K562 (cell line): Measurements from ENCODE around the gene CYP2C9. TPM values are rescaled to one million over a fixed set of nuclear protein-coding genes. Genes with fewer than 3 reads are reported as not detected.

Experiments
- ATAC-seq: fragments of 200-7000 bp; cut with Tn5 transposase; 3 replicates; pipeline ENCODE4 v1.9.1; 2020; ENCODE audit warnings: moderate library complexity
- BruUV-seq: library from RNA; stranded (reverse); fragments of 400-500 nt; replicated peaks from 2 replicates; lab custom pipeline; 2021; lab: Mats Ljungman, UMichigan
- CTCF ChIA-PET: fragments of 300-600 bp; formaldehyde crosslinking; extraction: SDS; loops from one replicate; lab custom pipeline; 2021; ENCODE audit warnings: low intra/inter-chr PET ratio; lab: Yijun Ruan, JAX
- POLR2A ChIA-PET: fragments of 300-600, 350-650 bp; sonication (Branson Sonifier 250); formaldehyde crosslinking; extraction: SDS; loops from one replicate; lab custom pipeline; 2021; ENCODE audit warnings: antibody characterized with exemption, inconsistent platforms; lab: Yijun Ruan, JAX
- DNase-seq, 4 experiments: peaks; one replicate each; pipeline versions ENCODE4 v3.0.0 to v3.0.0-alpha.2; 2011 to 2018; ENCODE audit warnings: low spot score in 3 of 4, mixed read lengths in 3 of 4; ENCODE audit errors: extremely low read depth in 1 of 4
- FAIRE-seq: peaks from 2 replicates; lab custom pipeline; 2011; peaks lifted over from hg19 to GRCh38; lab: Jason Lieb, UNC
- H2AFZ ChIP-seq: 2 replicates; pipeline ENCODE4 v1.6.0; 2011; ENCODE audit warnings: low read depth, low read length, control low read depth, inconsistent platforms
- H3K27ac ChIP-seq: fragments of 200-600 bp; 3 replicates; pipeline ENCODE4 v1.8.0; 2011; ENCODE audit warnings: low read depth, mild to moderate bottlenecking, control low read depth, inconsistent platforms, low read length, moderate library complexity, mixed read lengths; ENCODE audit errors: extremely low read depth
- H3K27me3 ChIP-seq, 2 experiments: fragments of 300-600 bp in 1 of 2; 2 replicates in 1 of 2; 3 replicates in 1 of 2; pipeline versions ENCODE4 v1.6.0 to v1.8.0; 2011; ENCODE audit warnings: inconsistent platforms in 2 of 2, low read length in 2 of 2, mild to moderate bottlenecking in 1 of 2, mixed read lengths in 1 of 2, moderate library complexity in 1 of 2; ENCODE audit not compliant: control insufficient read depth in 2 of 2, insufficient read depth in 2 of 2
- H3K36me3 ChIP-seq: fragments of 300-600 bp; 3 replicates; pipeline ENCODE4 v1.8.0; 2011; ENCODE audit warnings: mild to moderate bottlenecking, low read length, inconsistent platforms; ENCODE audit not compliant: control insufficient read depth, insufficient read depth
- H3K4me1 ChIP-seq, 2 experiments: fragments of 200-600 bp in 1 of 2; replicated peaks in 1 of 2; 2 replicates in 1 of 2; 3 replicates in 1 of 2; pipeline versions ENCODE4 v1.5.1 to v1.8.0; 2011; ENCODE audit warnings: inconsistent platforms in 2 of 2, low read length in 2 of 2, mild to moderate bottlenecking in 1 of 2, mixed read lengths in 1 of 2, moderate library complexity in 1 of 2; ENCODE audit not compliant: control insufficient read depth in 2 of 2, insufficient read depth in 2 of 2
- H3K4me2 ChIP-seq: 2 replicates; pipeline ENCODE4 v1.6.1; 2011; ENCODE audit warnings: low read length, control low read depth, inconsistent platforms, mixed read lengths; ENCODE audit not compliant: insufficient read depth
- H3K4me3 ChIP-seq: fragments of 200-600 bp; sonication (generic), shearing (Covaris generic); 2 replicates; pipeline ENCODE4 v1.5.1; 2016; ENCODE audit warnings: control low read depth, inconsistent platforms
- H3K79me2 ChIP-seq: fragments of 200-600 bp; 3 replicates; pipeline ENCODE4 v1.8.0; 2011; ENCODE audit warnings: low read length, inconsistent platforms; ENCODE audit not compliant: control insufficient read depth, insufficient read depth
- H3K9ac ChIP-seq, 2 experiments: 2 replicates each; pipeline versions ENCODE4 v1.6.0 to v1.6.1; 2011; ENCODE audit warnings: low read depth in 2 of 2, low read length in 2 of 2, control low read depth in 1 of 2, inconsistent platforms in 1 of 2, mild to moderate bottlenecking in 1 of 2, mixed read lengths in 1 of 2; ENCODE audit not compliant: insufficient read depth in 1 of 2
- H3K9me1 ChIP-seq: one replicate; pipeline ENCODE4 v1.6.0; 2011; ENCODE audit warnings: inconsistent platforms, mild to moderate bottlenecking, low read length, moderate library complexity; ENCODE audit not compliant: control insufficient read depth, insufficient read depth
- H3K9me3 ChIP-seq: replicated peaks from 2 replicates; pipeline ENCODE4 v1.5.1; 2011; ENCODE audit warnings: low read depth, low read length, inconsistent platforms; ENCODE audit not compliant: control insufficient read depth, insufficient read depth
- H4K20me1 ChIP-seq: replicated peaks from 2 replicates; pipeline ENCODE4 v1.6.1; 2011; ENCODE audit warnings: low read length, inconsistent platforms, mixed read lengths; ENCODE audit not compliant: control insufficient read depth, insufficient read depth
- BRD9 ChIP-seq: fragments of 450-650 bp; IDR thresholded peaks from 2 replicates; pipeline ENCODE4 v1.6.1; 2018; ENCODE audit warnings: low read depth; ENCODE audit not compliant: partially characterized antibody
- CREBBP ChIP-seq: IDR thresholded peaks from one replicate; pipeline ENCODE4 v1.6.1; 2012; ENCODE audit warnings: low read depth, mild to moderate bottlenecking, control low read depth, inconsistent platforms, low read length
- EZH2 ChIP-seq: IDR thresholded peaks from 2 replicates; pipeline ENCODE4 v1.6.1; 2012; ENCODE audit warnings: low read depth, mild to moderate bottlenecking, inconsistent platforms, low read length, borderline replicate concordance
- FOXM1 ChIP-seq, 2 experiments: fragments of 450-650 bp in 1 of 2; sonication (generic) in 1 of 2; formaldehyde crosslinking in 1 of 2; IDR thresholded peaks; 2 replicates each; pipeline versions ENCODE4 v1.6.1 to v1.9.0; 2017 to 2022; ENCODE audit warnings: low read depth in 2 of 2, mild to moderate bottlenecking in 2 of 2, missing genetic modification reagents in 1 of 2, moderate library complexity in 1 of 2
- RFX1 ChIP-seq: fragments of 450-650 bp; IDR thresholded peaks from 2 replicates; pipeline ENCODE4 v1.6.1; 2016; ENCODE audit warnings: mild to moderate bottlenecking, moderate library complexity
- SNAPC5 ChIP-seq: fragments of 250-450 bp; sonication (Bioruptor Pico); IDR thresholded peaks from 2 replicates; pipeline ENCODE4 v1.8.0; 2021; ENCODE audit warnings: moderate library complexity, mild to moderate bottlenecking, inconsistent platforms
- SREBF2 ChIP-seq: sonication (generic); formaldehyde crosslinking; IDR thresholded peaks from 2 replicates; pipeline ENCODE4 v1.4.0; 2020; ENCODE audit warnings: mild to moderate bottlenecking, missing genetic modification reagents
- ZBTB7A ChIP-seq: IDR thresholded peaks from 2 replicates; pipeline ENCODE4 v1.6.1; 2011; ENCODE audit warnings: low read depth, mild to moderate bottlenecking, low read length, moderate library complexity, borderline replicate concordance; ENCODE audit not compliant: control insufficient read depth
- ZFP1 ChIP-seq: fragments of 450-650 bp; formaldehyde crosslinking; IDR thresholded peaks from 2 replicates; pipeline ENCODE4 v1.4.0; 2020; ENCODE audit warnings: mild to moderate bottlenecking, mixed read lengths
- ZNF655 ChIP-seq: fragments of 250-450 bp; sonication (Bioruptor Pico); IDR thresholded peaks from 2 replicates; pipeline ENCODE4 v1.5.0; 2021
- ZNF764 ChIP-seq: fragments of 250-450 bp; sonication (Bioruptor Pico); IDR thresholded peaks from 2 replicates; pipeline ENCODE4 v1.4.0; 2020; ENCODE audit warnings: low read depth, mild to moderate bottlenecking, moderate library complexity
- WGBS: fragments of 100-300 bp; shearing (Covaris generic); methylation state at CpG from one replicate; pipeline ENCODE4 v1.1.6; 2016; ENCODE audit warnings: low coverage, mixed read lengths; ENCODE audit not compliant: insufficient coverage; ENCODE audit errors: missing lambda C conversion rate; 5-methylcytosine and 5-hydroxymethylcytosine counted together
- in situ Hi-C: fragments of 300-500 bp; cut with MboI; formaldehyde crosslinking; loops from 4 replicates; pipeline ENCODE4 v1.15.0; 2018; ENCODE audit warnings: inconsistent platforms, mixed read lengths
- intact Hi-C: fragments of 100-400 bp; cut with micrococcal nuclease; formaldehyde crosslinking; loops from 2 replicates; pipeline ENCODE4 v1.14.2; 2022
- polyA plus RNA-seq, 8 experiments: library from polyadenylated mRNA; depleted of rRNA in 4 of 8; stranded (reverse) in 5 of 8; unstranded in 3 of 8; fragments of >200 nt; fragmentation: Nextera tagmentation in 2 of 8; fragmentation: Illumina TruSeq in 1 of 8; extraction: Ambion mirVana in 2 of 8; extraction: Trizol in 1 of 8; gene quantifications; 2 replicates each; pipeline versions ENCODE4 v1.2.1 to v1.2.3, GENCODE V29; 2011 to 2014; ENCODE audit warnings: inconsistent platforms in 1 of 8, missing spikeins in 1 of 8
- total RNA-seq, 7 experiments: library from RNA; depleted of rRNA in 6 of 7; stranded (reverse); fragments of >200 nt in 6 of 7; fragmentation: Illumina TruSeq in 2 of 7; extraction: Trizol in 2 of 7; gene quantifications; 2 replicates each; pipeline versions ENCODE4 v1.2.1 to v1.2.3, GENCODE V29; 2011 to 2021; ENCODE audit warnings: low replicate concordance in 1 of 7

CYP2C9 gene
- total and polyA plus RNA-seq, 9 of the 15 experiments (the other 6 are each of a cell fraction or from before 2014, with no cell fraction given): 0.22 TPM; not detected in 8

GRCh38 chr10:94992811-94993210 lies 54.4 kb downstream of the CYP2C9 start:
- in situ Hi-C loops: no loop called here
- intact Hi-C loops: no loop called here
- H3K9me1 ChIP-seq: no peaks in the 10 kb centered on the region
- 0% methylated on average over 4 of the region's 4 CpGs for WGBS
- H3K4me1 ChIP-seq: no peaks in the 10 kb centered on the region
- CTCF ChIA-PET: no interaction called here
- no peak overlapping the region for H3K9ac ChIP-seq
- no peaks in the 10 kb centered on the region for H3K36me3 ChIP-seq
- no peak overlapping the region for H2AFZ ChIP-seq
- no peak overlapping the region for H3K27ac ChIP-seq
- POLR2A ChIA-PET: no interaction called here
- H3K4me2 ChIP-seq: no peak overlapping the region
- ATAC-seq (no peak), DNase-seq (no peak), FAIRE-seq (no peak)
- TF ChIP-seq CREBBP (no peak), ZNF655 (no peak), BRD9 (no peak), FOXM1 (IDR thresholded peaks at IDR 0.05; ENCODE audit: low read depth) (no peak), FOXM1 (CRISPR knock-in tag; IDR thresholded peaks at IDR 0.05; ENCODE audit: low read depth) (no peak), SREBF2 (CRISPR knock-in tag) (no peak), ZNF764 (CRISPR knock-in tag) (no peak), EZH2 (no peak), ZFP1 (CRISPR knock-in tag) (no peak), ZBTB7A (no peak), RFX1 (no peak), SNAPC5 (CRISPR knock-in tag) (no peak)
- no peaks in the 10 kb centered on the region for H3K79me2 ChIP-seq
- BruUV-seq: no TSS peak
- no peaks in the 10 kb centered on the region for H4K20me1 ChIP-seq
- H3K27me3 ChIP-seq: no peaks in the 10 kb centered on the region
- no peaks in the 10 kb centered on the region for H3K9me3 ChIP-seq
- no peak overlapping the region for H3K4me3 ChIP-seq
